Osteoblast (primary cell): ENCODE measurements around the gene ITPKA. TPM values are rescaled to one million over a fixed set of nuclear protein-coding genes. Genes with fewer than 3 reads are reported as not detected.

ENCODE experiments used
- DNase-seq: peaks from one replicate; pipeline ENCODE4 v3.0.0; 2011; ENCODE audit warnings: low spot score, mixed read lengths; ENCODE audit not compliant: insufficient read length; ENCODE audit errors: missing footprints
- H2AFZ ChIP-seq: 2 replicates; pipeline ENCODE4 v1.6.0; 2011; ENCODE audit warnings: mild to moderate bottlenecking, low read length
- H3K27ac ChIP-seq: 2 replicates; pipeline ENCODE4 v1.5.1; 2011; ENCODE audit warnings: mild to moderate bottlenecking, low read depth, low read length, moderate library complexity
- H3K27me3 ChIP-seq: 2 replicates; pipeline ENCODE4 v1.6.0; 2012; ENCODE audit warnings: mild to moderate bottlenecking, control low read depth, inconsistent platforms, low read length, moderate library complexity; ENCODE audit not compliant: insufficient read depth
- H3K36me3 ChIP-seq: 2 replicates; pipeline ENCODE4 v1.5.1; 2011; ENCODE audit warnings: mild to moderate bottlenecking, low read length, control low read depth, moderate library complexity; ENCODE audit not compliant: insufficient read depth
- H3K4me1 ChIP-seq: 2 replicates; pipeline ENCODE4 v1.5.1; 2011; ENCODE audit warnings: mild to moderate bottlenecking, low read length, control low read depth, moderate library complexity; ENCODE audit not compliant: insufficient read depth
- H3K4me2 ChIP-seq: 2 replicates; pipeline ENCODE4 v1.6.0; 2011; ENCODE audit warnings: mild to moderate bottlenecking, low read length; ENCODE audit not compliant: insufficient read depth
- H3K4me3 ChIP-seq: fragments of 200-600 bp; sonication (generic); 3 replicates; pipeline ENCODE4 v1.5.1; 2012; ENCODE audit warnings: mild to moderate bottlenecking, low read length, inconsistent platforms; ENCODE audit not compliant: insufficient read depth
- H3K79me2 ChIP-seq: 2 replicates; pipeline ENCODE4 v1.6.0; 2012; ENCODE audit warnings: mild to moderate bottlenecking, low read length, control low read depth, inconsistent platforms; ENCODE audit not compliant: insufficient read depth
- H3K9me3 ChIP-seq: 2 replicates; pipeline ENCODE4 v1.5.1; 2011; ENCODE audit warnings: low read depth, low read length, control low read depth
- H4K20me1 ChIP-seq: 2 replicates; pipeline ENCODE4 v1.6.0; 2012; ENCODE audit warnings: mild to moderate bottlenecking, low read length, control low read depth; ENCODE audit not compliant: insufficient read depth
- total RNA-seq: library from RNA; depleted of rRNA; stranded (reverse); fragments of >200 nt; gene quantifications from 2 replicates; pipeline ENCODE4 v1.2.3, GENCODE V29; 2012
- TF ChIP-seq, protein P1 (sequence below): IDR thresholded peaks from 2 replicates; pipeline ENCODE4 v1.5.1; 2011; ENCODE audit warnings: mild to moderate bottlenecking, low read depth, low read length, moderate library complexity; ENCODE audit errors: extremely low read depth

ITPKA gene
- total RNA-seq, 1 donor = 0.36 TPM

DNA sequence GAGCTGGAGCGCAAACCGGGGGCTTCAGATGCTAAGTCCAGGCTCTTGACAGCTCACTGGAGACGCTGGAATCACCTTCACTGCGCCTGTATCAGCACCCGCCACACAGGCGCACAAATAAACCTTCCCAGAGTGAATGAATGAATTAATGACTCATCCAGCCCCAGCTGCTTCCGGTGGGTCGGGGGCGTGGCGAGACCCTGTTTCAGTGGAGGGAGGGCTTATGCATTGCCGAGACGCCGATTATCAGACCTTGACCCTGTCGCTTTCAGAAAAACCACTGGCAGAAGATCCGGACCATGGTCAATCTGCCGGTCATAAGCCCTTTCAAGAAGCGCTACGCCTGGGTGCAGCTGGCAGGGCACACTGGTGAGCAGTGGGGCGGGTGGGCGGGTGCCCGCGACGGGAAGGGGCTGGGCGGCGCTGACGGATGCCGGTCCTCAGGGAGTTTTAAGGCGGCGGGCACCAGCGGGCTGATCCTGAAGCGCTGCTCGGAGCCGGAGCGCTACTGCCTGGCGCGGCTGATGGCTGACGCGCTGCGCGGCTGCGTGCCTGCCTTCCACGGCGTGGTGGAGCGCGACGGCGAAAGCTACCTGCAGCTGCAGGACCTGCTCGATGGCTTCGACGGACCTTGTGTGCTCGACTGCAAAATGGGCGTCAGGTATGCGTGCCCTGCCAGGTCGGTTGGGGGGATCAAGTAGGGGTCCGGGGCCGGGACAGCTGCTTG, 7.7 kb downstream of the ITPKA start:
- Histone ChIP-seq H3K27me3 (peaks cover 62% of the 10 kb centered on the region), H3K36me3 (no peaks in the 10 kb centered on the region), H3K9me3 (no peaks in the 10 kb centered on the region), H3K79me2 (no peaks in the 10 kb centered on the region), H3K4me3 (peak overlapping the region; percentile 28), H4K20me1 (no peaks in the 10 kb centered on the region), H3K4me2 (peak overlapping the region; percentile 39), H3K4me1 (no peaks in the 10 kb centered on the region), H2AFZ (peak overlapping the region; percentile 47), H3K27ac (no peak overlapping the region)
- peak; percentile 95 for DNase-seq
- TF ChIP-seq, protein P1, sequence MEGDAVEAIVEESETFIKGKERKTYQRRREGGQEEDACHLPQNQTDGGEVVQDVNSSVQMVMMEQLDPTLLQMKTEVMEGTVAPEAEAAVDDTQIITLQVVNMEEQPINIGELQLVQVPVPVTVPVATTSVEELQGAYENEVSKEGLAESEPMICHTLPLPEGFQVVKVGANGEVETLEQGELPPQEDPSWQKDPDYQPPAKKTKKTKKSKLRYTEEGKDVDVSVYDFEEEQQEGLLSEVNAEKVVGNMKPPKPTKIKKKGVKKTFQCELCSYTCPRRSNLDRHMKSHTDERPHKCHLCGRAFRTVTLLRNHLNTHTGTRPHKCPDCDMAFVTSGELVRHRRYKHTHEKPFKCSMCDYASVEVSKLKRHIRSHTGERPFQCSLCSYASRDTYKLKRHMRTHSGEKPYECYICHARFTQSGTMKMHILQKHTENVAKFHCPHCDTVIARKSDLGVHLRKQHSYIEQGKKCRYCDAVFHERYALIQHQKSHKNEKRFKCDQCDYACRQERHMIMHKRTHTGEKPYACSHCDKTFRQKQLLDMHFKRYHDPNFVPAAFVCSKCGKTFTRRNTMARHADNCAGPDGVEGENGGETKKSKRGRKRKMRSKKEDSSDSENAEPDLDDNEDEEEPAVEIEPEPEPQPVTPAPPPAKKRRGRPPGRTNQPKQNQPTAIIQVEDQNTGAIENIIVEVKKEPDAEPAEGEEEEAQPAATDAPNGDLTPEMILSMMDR = no peak

GRCh38 chr15:41501931-41502794, 8.5 kb downstream of the ITPKA start:
- peak overlapping the region; percentile 23 for H3K4me2 ChIP-seq
- no peak overlapping the region for H3K27ac ChIP-seq
- no peaks in the 10 kb centered on the region for H3K79me2 ChIP-seq
- H2AFZ ChIP-seq = no peak overlapping the region
- no peak overlapping the region for H3K4me3 ChIP-seq
- TF ChIP-seq, protein P1 = no peak
- H3K9me3 ChIP-seq = no peaks in the 10 kb centered on the region
- H3K27me3 ChIP-seq = peaks cover 56% of the 10 kb centered on the region
- no peaks in the 10 kb centered on the region for H3K4me1 ChIP-seq
- DNase-seq = peak; percentile 88
- H3K36me3 ChIP-seq = no peaks in the 10 kb centered on the region
- no peaks in the 10 kb centered on the region for H4K20me1 ChIP-seq

- no peak overlapping the region for H3K27ac ChIP-seq
- no peak overlapping the region for H2AFZ ChIP-seq
- H4K20me1 ChIP-seq = no peaks in the 10 kb centered on the region
- DNase-seq = peak; percentile 68
- H3K4me1 ChIP-seq = no peaks in the 10 kb centered on the region
- TF ChIP-seq, protein P1 = no peak
- no peaks in the 10 kb centered on the region for H3K9me3 ChIP-seq
- no peak overlapping the region for H3K4me3 ChIP-seq
- no peaks in the 10 kb centered on the region for H3K36me3 ChIP-seq
- H3K79me2 ChIP-seq = no peaks in the 10 kb centered on the region
- H3K4me2 ChIP-seq = no peak overlapping the region
- peaks cover 59% of the 10 kb centered on the region for H3K27me3 ChIP-seq
Measured at GRCh38 chr15:41502795-41503668, 9.4 kb downstream of the ITPKA start.
